ENCODE results near the gene JAGN1. TPM values are rescaled to one million over a fixed set of nuclear protein-coding genes. Genes with fewer than 3 reads are reported as not detected.
"Not testable (repeated sequence)": the region's sequence is repeated elsewhere in the genome, so short reads cannot be mapped to it uniquely, and the experiment has no call there.

Gene JAGN1
- total RNA-seq, 1 donor from 2014 or later, result 28.5 TPM

DNA sequence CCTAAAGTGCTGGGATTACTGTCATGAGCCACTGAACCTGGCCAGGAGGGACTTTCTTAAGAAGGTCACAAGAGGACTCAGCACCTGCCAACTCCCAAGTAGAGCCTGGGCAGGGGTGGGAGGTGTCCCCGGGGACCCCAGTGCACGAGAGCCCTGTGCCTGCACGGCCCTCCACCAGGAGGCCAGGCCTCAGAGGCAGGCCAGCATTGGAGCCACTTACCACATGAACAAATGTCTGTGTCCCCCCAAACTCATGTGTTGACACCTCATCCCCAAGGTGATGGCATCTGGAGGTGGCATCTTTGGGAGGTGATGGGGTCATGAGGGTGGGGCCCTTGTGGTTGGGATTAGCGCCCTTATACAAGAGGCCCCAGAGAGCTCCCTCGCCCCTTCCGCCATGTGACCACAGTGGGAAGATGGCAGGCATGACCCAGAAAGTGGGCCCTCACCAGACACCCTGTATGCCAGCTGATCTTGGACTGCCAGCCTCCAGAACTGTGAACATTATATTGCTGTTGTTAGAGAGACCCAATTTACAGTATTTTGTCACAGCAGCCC is 43.4 kb upstream of the JAGN1 start:
- H3K9me3 Mint-ChIP-seq (ENCODE audit: unreplicated experiment), result no peaks in the 10 kb centered on the region
- H3K36me3 Mint-ChIP-seq (ENCODE audit: unreplicated experiment), result peaks cover under 1% of the 10 kb centered on the region
- peaks cover 12% of the 10 kb centered on the region for H3K27me3 Mint-ChIP-seq (ENCODE audit: unreplicated experiment)
- H3K27ac Mint-ChIP-seq (ENCODE audit: unreplicated experiment), result no peak overlapping the region
- H3K4me3 Mint-ChIP-seq (ENCODE audit: unreplicated experiment), result no peak overlapping the region
- no peak for DNase-seq (ENCODE audit: extremely low spot score, unreplicated experiment)
- TF ChIP-seq, protein P1, sequence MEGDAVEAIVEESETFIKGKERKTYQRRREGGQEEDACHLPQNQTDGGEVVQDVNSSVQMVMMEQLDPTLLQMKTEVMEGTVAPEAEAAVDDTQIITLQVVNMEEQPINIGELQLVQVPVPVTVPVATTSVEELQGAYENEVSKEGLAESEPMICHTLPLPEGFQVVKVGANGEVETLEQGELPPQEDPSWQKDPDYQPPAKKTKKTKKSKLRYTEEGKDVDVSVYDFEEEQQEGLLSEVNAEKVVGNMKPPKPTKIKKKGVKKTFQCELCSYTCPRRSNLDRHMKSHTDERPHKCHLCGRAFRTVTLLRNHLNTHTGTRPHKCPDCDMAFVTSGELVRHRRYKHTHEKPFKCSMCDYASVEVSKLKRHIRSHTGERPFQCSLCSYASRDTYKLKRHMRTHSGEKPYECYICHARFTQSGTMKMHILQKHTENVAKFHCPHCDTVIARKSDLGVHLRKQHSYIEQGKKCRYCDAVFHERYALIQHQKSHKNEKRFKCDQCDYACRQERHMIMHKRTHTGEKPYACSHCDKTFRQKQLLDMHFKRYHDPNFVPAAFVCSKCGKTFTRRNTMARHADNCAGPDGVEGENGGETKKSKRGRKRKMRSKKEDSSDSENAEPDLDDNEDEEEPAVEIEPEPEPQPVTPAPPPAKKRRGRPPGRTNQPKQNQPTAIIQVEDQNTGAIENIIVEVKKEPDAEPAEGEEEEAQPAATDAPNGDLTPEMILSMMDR (IDR thresholded peaks at IDR 0.05), result no peak
- peaks cover 17% of the 10 kb centered on the region for H3K4me1 Mint-ChIP-seq (ENCODE audit: unreplicated experiment)

- not testable (repeated sequence) for H3K4me3 Mint-ChIP-seq (ENCODE audit: unreplicated experiment); H3K9me3 Mint-ChIP-seq (ENCODE audit: unreplicated experiment); H3K36me3 Mint-ChIP-seq (ENCODE audit: unreplicated experiment); DNase-seq (ENCODE audit: extremely low spot score, unreplicated experiment); H3K27ac Mint-ChIP-seq (ENCODE audit: unreplicated experiment)
- H3K27me3 Mint-ChIP-seq (ENCODE audit: unreplicated experiment), result peaks cover 14% of the 10 kb centered on the region
- H3K4me1 Mint-ChIP-seq (ENCODE audit: unreplicated experiment), result peaks cover 10% of the 10 kb centered on the region
Observed at GRCh38 chr3:9847870-9848269, 42.5 kb upstream of the JAGN1 start.

DNA sequence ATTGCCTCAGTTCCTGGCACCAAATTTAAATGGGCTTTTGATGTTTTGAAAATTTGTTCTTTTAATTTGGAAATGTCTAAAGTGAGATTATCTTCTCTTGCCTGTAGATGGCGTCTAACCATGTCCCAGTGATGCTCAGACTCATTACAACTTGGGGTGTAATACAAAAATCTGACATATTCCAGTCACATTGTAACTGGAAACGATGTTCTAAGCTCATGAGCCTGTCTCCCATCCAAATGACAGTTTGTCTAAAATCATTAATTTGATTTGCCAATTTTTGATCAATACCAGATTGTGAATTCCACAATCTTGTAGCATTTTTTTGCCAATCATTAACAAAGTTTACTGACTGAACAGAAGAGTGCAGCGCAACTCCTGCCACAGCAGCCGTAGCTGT is 41.5 kb upstream of the JAGN1 start:
- not testable (repeated sequence) for DNase-seq (ENCODE audit: extremely low spot score, unreplicated experiment); H3K27ac Mint-ChIP-seq (ENCODE audit: unreplicated experiment); H3K36me3 Mint-ChIP-seq (ENCODE audit: unreplicated experiment); H3K4me3 Mint-ChIP-seq (ENCODE audit: unreplicated experiment); H3K9me3 Mint-ChIP-seq (ENCODE audit: unreplicated experiment); H3K4me1 Mint-ChIP-seq (ENCODE audit: unreplicated experiment)
- peaks cover 18% of the 10 kb centered on the region for H3K27me3 Mint-ChIP-seq (ENCODE audit: unreplicated experiment)
- TF ChIP-seq, protein P1 (IDR thresholded peaks at IDR 0.05), result peak; percentile 73

DNA sequence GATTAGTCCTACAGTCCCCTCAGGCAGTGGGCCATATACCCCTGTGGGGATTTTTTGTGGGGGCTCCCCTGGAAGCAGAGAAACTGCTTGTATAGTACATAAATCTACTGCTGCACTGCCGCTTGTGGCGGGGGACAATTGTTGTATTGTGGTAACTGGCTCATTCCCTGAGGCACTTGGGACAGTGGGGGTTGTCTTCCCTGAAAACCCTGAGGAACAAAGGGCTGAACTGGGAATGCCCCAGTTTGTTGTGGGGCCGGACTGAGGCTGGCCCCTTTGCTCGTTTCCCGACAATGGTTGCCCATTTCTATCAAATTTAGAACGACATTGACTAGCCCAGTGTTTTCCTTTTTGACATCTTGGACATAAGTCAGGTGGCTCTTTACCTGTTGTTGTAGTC is 39.0 kb upstream of the JAGN1 start:
- H3K27me3 Mint-ChIP-seq (ENCODE audit: unreplicated experiment), result peaks cover 18% of the 10 kb centered on the region

GRCh38 chr3:9851926-9852325 is 38.5 kb upstream of the JAGN1 start:
- not testable (repeated sequence) for H3K27ac Mint-ChIP-seq (ENCODE audit: unreplicated experiment); H3K4me1 Mint-ChIP-seq (ENCODE audit: unreplicated experiment); DNase-seq (ENCODE audit: extremely low spot score, unreplicated experiment)

More for the DNA sequence above, 39.0 kb upstream of the JAGN1 start:
- DNase-seq (ENCODE audit: extremely low spot score, unreplicated experiment); H3K4me3 Mint-ChIP-seq (ENCODE audit: unreplicated experiment); H3K4me1 Mint-ChIP-seq (ENCODE audit: unreplicated experiment); H3K9me3 Mint-ChIP-seq (ENCODE audit: unreplicated experiment); H3K27ac Mint-ChIP-seq (ENCODE audit: unreplicated experiment); H3K36me3 Mint-ChIP-seq (ENCODE audit: unreplicated experiment): not testable (repeated sequence)

GRCh38 chr3:9852528-9852927 is 37.9 kb upstream of the JAGN1 start:
- H3K9me3 Mint-ChIP-seq (ENCODE audit: unreplicated experiment), result no peaks in the 10 kb centered on the region
- H3K36me3 Mint-ChIP-seq (ENCODE audit: unreplicated experiment), result no peaks in the 10 kb centered on the region
- no peak for DNase-seq (ENCODE audit: extremely low spot score, unreplicated experiment)
- H3K27ac Mint-ChIP-seq (ENCODE audit: unreplicated experiment), result no peak overlapping the region
- H3K4me1 Mint-ChIP-seq (ENCODE audit: unreplicated experiment), result no peaks in the 10 kb centered on the region
- peaks cover 18% of the 10 kb centered on the region for H3K27me3 Mint-ChIP-seq (ENCODE audit: unreplicated experiment)
- H3K4me3 Mint-ChIP-seq (ENCODE audit: unreplicated experiment), result no peak overlapping the region
- TF ChIP-seq, protein P1 (IDR thresholded peaks at IDR 0.05), result no peak

More at GRCh38 chr3:9851926-9852325, 38.5 kb upstream of the JAGN1 start:
- not testable (repeated sequence) for H3K4me3 Mint-ChIP-seq (ENCODE audit: unreplicated experiment); H3K36me3 Mint-ChIP-seq (ENCODE audit: unreplicated experiment); H3K9me3 Mint-ChIP-seq (ENCODE audit: unreplicated experiment)
- peaks cover 18% of the 10 kb centered on the region for H3K27me3 Mint-ChIP-seq (ENCODE audit: unreplicated experiment)

DNA sequence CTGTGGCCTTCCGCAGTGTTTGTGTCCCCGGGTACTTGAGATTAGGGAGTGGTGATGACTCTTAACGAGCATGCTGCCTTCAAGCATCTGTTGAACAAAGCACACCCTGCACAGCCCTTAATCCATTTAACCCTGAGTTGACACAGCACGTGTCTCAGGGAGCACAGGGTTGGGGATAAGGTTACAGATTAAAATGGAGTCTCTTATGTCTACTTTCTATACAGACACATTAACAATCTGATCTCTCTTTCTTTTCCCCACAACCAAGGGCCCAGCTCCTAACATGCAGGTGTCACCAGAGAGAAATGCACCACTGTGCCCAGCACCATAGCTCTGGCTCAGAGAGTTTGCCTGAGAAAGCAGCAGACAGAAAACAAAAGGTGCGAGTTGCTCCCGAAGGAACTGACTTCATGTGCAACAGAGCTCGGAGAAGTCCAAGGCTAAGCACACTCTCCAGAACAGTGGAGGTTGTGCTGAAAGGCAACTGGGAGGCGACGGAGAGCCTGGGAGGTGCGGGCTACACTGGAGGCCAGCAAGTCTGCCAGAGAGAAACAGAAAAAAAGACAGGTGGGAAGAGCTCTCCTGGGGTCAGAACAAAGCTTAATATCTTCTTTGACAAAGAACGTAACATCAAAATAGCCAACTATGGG is 36.0 kb upstream of the JAGN1 start:
- not testable (repeated sequence) for DNase-seq (ENCODE audit: extremely low spot score, unreplicated experiment); H3K4me1 Mint-ChIP-seq (ENCODE audit: unreplicated experiment); H3K36me3 Mint-ChIP-seq (ENCODE audit: unreplicated experiment); H3K4me3 Mint-ChIP-seq (ENCODE audit: unreplicated experiment); H3K27ac Mint-ChIP-seq (ENCODE audit: unreplicated experiment); H3K9me3 Mint-ChIP-seq (ENCODE audit: unreplicated experiment)
- H3K27me3 Mint-ChIP-seq (ENCODE audit: unreplicated experiment), result peaks cover 18% of the 10 kb centered on the region
